Measurements from ENCODE around the gene DMRTC2.
A peak's percentile ranks its signal among the peaks of the same experiment; 100 is the strongest.

Gene DMRTC2

DNA sequence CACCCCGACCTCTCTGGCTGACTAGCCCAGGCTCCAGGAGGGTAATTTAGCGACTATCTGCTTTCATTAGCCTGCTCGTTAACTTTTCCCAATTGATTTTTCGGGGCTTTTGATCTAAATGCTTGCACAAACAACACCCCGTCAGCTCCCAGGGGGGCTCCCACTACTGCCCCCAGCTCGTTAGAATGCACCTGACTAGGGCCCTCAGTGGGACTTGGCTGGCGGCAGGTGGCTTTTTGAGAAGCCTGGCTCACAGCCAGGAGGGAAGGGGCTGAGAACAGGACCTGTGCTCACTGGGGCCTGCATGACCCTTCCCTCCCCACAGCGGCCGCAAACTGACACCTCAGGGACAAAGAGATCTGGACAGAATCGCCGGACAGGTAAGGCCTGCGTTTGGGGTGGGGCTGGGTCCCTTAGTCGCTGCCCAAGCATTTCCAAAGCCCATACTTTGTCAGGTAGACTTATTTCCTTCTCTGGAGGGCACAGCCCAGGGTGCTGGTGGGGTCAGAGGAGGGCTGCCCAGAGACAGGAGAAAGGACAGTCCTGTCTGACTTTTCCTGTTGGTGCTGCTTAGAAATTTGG is 24.6 kb downstream of the DMRTC2 start:
- H3K9me3 ChIP-seq (ENCODE audit: insufficient read depth, low read length), result no peaks in the 10 kb centered on the region
- no peak overlapping the region for H2AFZ ChIP-seq (ENCODE audit: low read depth, low read length, severe bottlenecking)
- H4K20me1 ChIP-seq (ENCODE audit: low read depth, low read length), result peaks cover 5% of the 10 kb centered on the region; the same call in 1 of the 2 replicates
- H3K27ac ChIP-seq (ENCODE audit: low read depth, low read length), result peak overlapping the region; percentile 66
- TF ChIP-seq, protein P1, sequence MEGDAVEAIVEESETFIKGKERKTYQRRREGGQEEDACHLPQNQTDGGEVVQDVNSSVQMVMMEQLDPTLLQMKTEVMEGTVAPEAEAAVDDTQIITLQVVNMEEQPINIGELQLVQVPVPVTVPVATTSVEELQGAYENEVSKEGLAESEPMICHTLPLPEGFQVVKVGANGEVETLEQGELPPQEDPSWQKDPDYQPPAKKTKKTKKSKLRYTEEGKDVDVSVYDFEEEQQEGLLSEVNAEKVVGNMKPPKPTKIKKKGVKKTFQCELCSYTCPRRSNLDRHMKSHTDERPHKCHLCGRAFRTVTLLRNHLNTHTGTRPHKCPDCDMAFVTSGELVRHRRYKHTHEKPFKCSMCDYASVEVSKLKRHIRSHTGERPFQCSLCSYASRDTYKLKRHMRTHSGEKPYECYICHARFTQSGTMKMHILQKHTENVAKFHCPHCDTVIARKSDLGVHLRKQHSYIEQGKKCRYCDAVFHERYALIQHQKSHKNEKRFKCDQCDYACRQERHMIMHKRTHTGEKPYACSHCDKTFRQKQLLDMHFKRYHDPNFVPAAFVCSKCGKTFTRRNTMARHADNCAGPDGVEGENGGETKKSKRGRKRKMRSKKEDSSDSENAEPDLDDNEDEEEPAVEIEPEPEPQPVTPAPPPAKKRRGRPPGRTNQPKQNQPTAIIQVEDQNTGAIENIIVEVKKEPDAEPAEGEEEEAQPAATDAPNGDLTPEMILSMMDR (IDR thresholded peaks at IDR 0.05; ENCODE audit: insufficient read depth, low read length, poor library complexity, severe bottlenecking), result no peak
- no peak for TF ChIP-seq EZH2phosphoT487 (conservative IDR thresholded peaks at IDR 0.05; ENCODE audit: low read length)
- no peak overlapping the region for H3K4me3 ChIP-seq (ENCODE audit: insufficient read depth, low read length, poor library complexity, severe bottlenecking)
- no peak overlapping the region for H3K4me2 ChIP-seq (ENCODE audit: low read depth, low read length, poor library complexity, severe bottlenecking)
- no peaks in the 10 kb centered on the region for H3K9me2 ChIP-seq (replicated peaks; ENCODE audit: insufficient read depth, low read length)
- peaks cover 12% of the 10 kb centered on the region for H3K36me3 ChIP-seq (ENCODE audit: low read length)
- peaks cover 88% of the 10 kb centered on the region for H3F3A ChIP-seq (ENCODE audit: insufficient read depth)
- no peak overlapping the region; the same call in 1 of the 2 replicates for H3K9ac ChIP-seq (ENCODE audit: low read length)
- H3K27me3 ChIP-seq (ENCODE audit: low read length), result no peaks in the 10 kb centered on the region
- peaks cover 38% of the 10 kb centered on the region for H3K79me2 ChIP-seq (ENCODE audit: insufficient read depth, low read length)

DNA sequence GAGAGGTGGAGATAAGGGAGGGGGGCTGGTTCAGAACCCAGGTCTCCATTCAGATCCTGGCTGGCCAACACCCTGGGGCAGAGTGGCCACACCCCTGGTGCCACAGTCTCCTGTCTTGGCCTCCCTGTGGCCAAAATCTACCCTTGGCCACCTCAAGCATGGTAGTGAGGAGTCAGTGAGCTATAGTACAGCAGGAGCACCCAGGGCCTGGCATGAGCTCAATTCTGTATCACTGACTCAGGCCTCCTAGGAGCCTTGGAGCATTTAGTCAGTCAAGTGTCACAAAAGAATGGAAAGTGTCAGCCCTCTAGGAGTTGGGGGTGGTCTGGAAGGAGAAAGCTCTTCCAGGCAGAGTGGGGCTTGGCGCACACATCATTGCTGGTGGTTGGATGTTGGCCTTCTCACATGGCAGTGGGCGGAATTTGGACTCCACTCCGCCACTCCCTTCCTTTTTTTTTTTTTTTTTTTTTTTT is 25.6 kb downstream of the DMRTC2 start:
- Histone ChIP-seq H3F3A (ENCODE audit: insufficient read depth) (peaks cover 84% of the 10 kb centered on the region), H3K4me3 (ENCODE audit: insufficient read depth, low read length, poor library complexity, severe bottlenecking) (no peak overlapping the region), H3K79me2 (ENCODE audit: insufficient read depth, low read length) (peaks cover 28% of the 10 kb centered on the region), H3K27ac (ENCODE audit: low read depth, low read length) (peak overlapping the region; percentile 66), H4K20me1 (ENCODE audit: low read depth, low read length) (no peaks in the 10 kb centered on the region; the same call in 1 of the 2 replicates), H3K9me3 (ENCODE audit: insufficient read depth, low read length) (no peaks in the 10 kb centered on the region), H2AFZ (ENCODE audit: low read depth, low read length, severe bottlenecking) (no peak overlapping the region), H3K4me2 (ENCODE audit: low read depth, low read length, poor library complexity, severe bottlenecking) (no peak overlapping the region), H3K9ac (ENCODE audit: low read length) (no peak overlapping the region), H3K36me3 (ENCODE audit: low read length) (peaks cover 7% of the 10 kb centered on the region; the same call in 1 of the 2 replicates), H3K9me2 (replicated peaks; ENCODE audit: insufficient read depth, low read length) (no peaks in the 10 kb centered on the region), H3K27me3 (ENCODE audit: low read length) (no peaks in the 10 kb centered on the region)
- TF ChIP-seq EZH2phosphoT487 (conservative IDR thresholded peaks at IDR 0.05; ENCODE audit: low read length), result no peak
- TF ChIP-seq, protein P1 (IDR thresholded peaks at IDR 0.05; ENCODE audit: insufficient read depth, low read length, poor library complexity, severe bottlenecking), result no peak

- Histone ChIP-seq H2AFZ (ENCODE audit: low read depth, low read length, severe bottlenecking) (no peak overlapping the region), H3K36me3 (ENCODE audit: low read length) (peaks cover 7% of the 10 kb centered on the region; the same call in 1 of the 2 replicates), H3K4me2 (ENCODE audit: low read depth, low read length, poor library complexity, severe bottlenecking) (no peak overlapping the region), H3F3A (ENCODE audit: insufficient read depth) (peaks cover 89% of the 10 kb centered on the region), H3K4me3 (ENCODE audit: insufficient read depth, low read length, poor library complexity, severe bottlenecking) (no peak overlapping the region), H4K20me1 (ENCODE audit: low read depth, low read length) (no peaks in the 10 kb centered on the region; the same call in 1 of the 2 replicates), H3K79me2 (ENCODE audit: insufficient read depth, low read length) (peaks cover 17% of the 10 kb centered on the region), H3K27me3 (ENCODE audit: low read length) (no peaks in the 10 kb centered on the region), H3K27ac (ENCODE audit: low read depth, low read length) (peak overlapping the region; percentile 100), H3K9ac (ENCODE audit: low read length) (no peak overlapping the region), H3K9me3 (ENCODE audit: insufficient read depth, low read length) (no peaks in the 10 kb centered on the region), H3K9me2 (replicated peaks; ENCODE audit: insufficient read depth, low read length) (no peaks in the 10 kb centered on the region)
- TF ChIP-seq EZH2phosphoT487 (conservative IDR thresholded peaks at IDR 0.05; ENCODE audit: low read length), result no peak
- TF ChIP-seq, protein P1 (IDR thresholded peaks at IDR 0.05; ENCODE audit: insufficient read depth, low read length, poor library complexity, severe bottlenecking), result no peak
Observed at GRCh38 chr19:41871573-41872383, 26.9 kb downstream of the DMRTC2 start.

Data from SU-DHL-6 (cell line).